ENCODE data around the gene RERG. TPM values are rescaled to one million over a fixed set of nuclear protein-coding genes. Genes with fewer than 3 reads are reported as not detected.

Gene RERG
- total RNA-seq, 1 donor from 2014 or later, result not detected

- Mint-ChIP-seq H3K9me3 (no peaks in the 10 kb centered on the region), H3K4me1 (no peaks in the 10 kb centered on the region), H3K4me3 (no peak overlapping the region), H3K27ac (no peak overlapping the region), H3K36me3 (ENCODE audit: low read depth) (no peaks in the 10 kb centered on the region), H3K27me3 (peaks cover 12% of the 10 kb centered on the region)
- TF ChIP-seq CTCF (IDR thresholded peaks at IDR 0.05), result no peak
- DNase-seq (no peak), ATAC-seq (ENCODE audit: low read depth) (no peak)
- CTCF ChIA-PET, result no interaction called here
- intact Hi-C loops (cut with micrococcal nuclease), result no loop called here
- POLR2A ChIA-PET, result no interaction called here
These were observed 34.6 kb downstream of the RERG start for GRCh38 chr12:15186597-15186996.

GRCh38 chr12:15184484-15184883, 36.7 kb downstream of the RERG start:
- TF ChIP-seq CTCF (IDR thresholded peaks at IDR 0.05), result no peak
- ChIA-PET POLR2A (no interaction called here), CTCF (no interaction called here)
- Mint-ChIP-seq H3K27ac (no peak overlapping the region), H3K4me3 (no peak overlapping the region), H3K4me1 (no peaks in the 10 kb centered on the region), H3K9me3 (no peaks in the 10 kb centered on the region), H3K27me3 (peaks cover 13% of the 10 kb centered on the region), H3K36me3 (ENCODE audit: low read depth) (no peaks in the 10 kb centered on the region)
- ATAC-seq (ENCODE audit: low read depth), result no peak
- intact Hi-C loops (cut with micrococcal nuclease), result no loop called here
- no peak for DNase-seq

- TF ChIP-seq CTCF (IDR thresholded peaks at IDR 0.05), result no peak
These were observed 37.4 kb downstream of the RERG start for GRCh38 chr12:15183821-15184220.

GRCh38 chr12:15181017-15181683, 40.1 kb downstream of the RERG start:
- Mint-ChIP-seq H3K4me3 (no peak overlapping the region), H3K9me3 (no peaks in the 10 kb centered on the region), H3K27ac (no peak overlapping the region), H3K36me3 (ENCODE audit: low read depth) (no peaks in the 10 kb centered on the region), H3K27me3 (peaks cover 22% of the 10 kb centered on the region), H3K4me1 (no peaks in the 10 kb centered on the region)
- ATAC-seq (ENCODE audit: low read depth), result no peak
- no peak for TF ChIP-seq CTCF (IDR thresholded peaks at IDR 0.05)
- POLR2A ChIA-PET, result no interaction called here
- CTCF ChIA-PET, result no interaction called here
- intact Hi-C loops (cut with micrococcal nuclease), result no loop called here
- no peak for DNase-seq

More at GRCh38 chr12:15183821-15184220, 37.4 kb downstream of the RERG start:
- Mint-ChIP-seq H3K27me3 (peaks cover 16% of the 10 kb centered on the region), H3K9me3 (no peaks in the 10 kb centered on the region), H3K4me1 (no peaks in the 10 kb centered on the region), H3K27ac (no peak overlapping the region), H3K4me3 (no peak overlapping the region), H3K36me3 (ENCODE audit: low read depth) (no peaks in the 10 kb centered on the region)
- no peak for DNase-seq
- intact Hi-C loops (cut with micrococcal nuclease), result no loop called here
- CTCF ChIA-PET, result no interaction called here
- ATAC-seq (ENCODE audit: low read depth), result no peak
- POLR2A ChIA-PET, result no interaction called here

GRCh38 chr12:15180325-15180724, 40.9 kb downstream of the RERG start:
- H3K4me1 Mint-ChIP-seq, result no peaks in the 10 kb centered on the region
- no peak for ATAC-seq (ENCODE audit: low read depth)
- CTCF ChIA-PET, result no interaction called here

More at GRCh38 chr12:15180325-15180724, 40.9 kb downstream of the RERG start:
- no peak for DNase-seq
- Mint-ChIP-seq H3K9me3 (no peaks in the 10 kb centered on the region), H3K27me3 (peaks cover 21% of the 10 kb centered on the region), H3K27ac (no peak overlapping the region), H3K36me3 (ENCODE audit: low read depth) (no peaks in the 10 kb centered on the region), H3K4me3 (no peak overlapping the region)
- intact Hi-C loops (cut with micrococcal nuclease), result no loop called here
- TF ChIP-seq CTCF (IDR thresholded peaks at IDR 0.05), result no peak
- POLR2A ChIA-PET, result no interaction called here
